Endothelial cell of umbilical vein (primary cell): ENCODE results near the gene CNTN5. TPM values are rescaled to one million over a fixed set of nuclear protein-coding genes. Genes with fewer than 3 reads are reported as not detected.

ENCODE experiments used
- BruUV-seq: library from RNA; stranded (reverse); fragments of 400-500 nt; replicated peaks from 2 replicates; lab custom pipeline; 2021; lab: Mats Ljungman, UMichigan
- CTCF ChIA-PET: fragments of 300-600, 350-600 bp; sonication (Branson Sonifier 250); formaldehyde crosslinking; loops from one replicate; lab custom pipeline; 2021; ENCODE audit warnings: antibody characterized with exemption, inconsistent platforms; lab: Charles Lee
- POLR2A ChIA-PET: fragments of 300-600, 350-600 bp; sonication (Branson Sonifier 250); formaldehyde crosslinking; loops from one replicate; lab custom pipeline; 2021; ENCODE audit warnings: antibody characterized with exemption, inconsistent platforms; lab: Charles Lee
- DNase-seq: peaks from one replicate; pipeline ENCODE4 v3.0.0-alpha.2; 2011; ENCODE audit warnings: low read depth, low spot score
- FAIRE-seq: peaks from 2 replicates; lab custom pipeline; 2011; peaks lifted over from hg19 to GRCh38; lab: Jason Lieb, UNC
- H2AFZ ChIP-seq: 2 replicates; pipeline ENCODE4 v1.6.0; 2012; ENCODE audit warnings: low read depth, low read length, control low read depth, inconsistent platforms
- H3K27ac ChIP-seq: 2 replicates; pipeline ENCODE4 v1.5.1; 2011; ENCODE audit warnings: low read depth, mild to moderate bottlenecking, control low read depth, low read length, moderate library complexity; ENCODE audit not compliant: insufficient read depth
- H3K27me3 ChIP-seq, 2 experiments: 2 replicates each; pipeline versions ENCODE4 v1.6.0 to v1.6.1; 2011; ENCODE audit warnings: low read length in 2 of 2, mixed read lengths in 1 of 2; ENCODE audit not compliant: control insufficient read depth in 2 of 2, insufficient read depth in 2 of 2
- H3K36me3 ChIP-seq, 2 experiments: 2 replicates in 1 of 2; 3 replicates in 1 of 2; pipeline ENCODE4 v1.5.1; 2011; ENCODE audit warnings: low read length in 2 of 2, mild to moderate bottlenecking in 1 of 2, moderate library complexity in 1 of 2; ENCODE audit not compliant: control insufficient read depth in 2 of 2, insufficient read depth in 2 of 2; ENCODE audit errors: extremely low read depth in 1 of 2
- H3K4me1 ChIP-seq: 3 replicates; pipeline ENCODE4 v1.5.1; 2011; ENCODE audit warnings: mild to moderate bottlenecking, low read length; ENCODE audit not compliant: control insufficient read depth, insufficient read depth; ENCODE audit errors: extremely low read depth
- H3K4me2 ChIP-seq: 2 replicates; pipeline ENCODE4 v1.6.1; 2011; ENCODE audit warnings: low read length, control low read depth, mixed read lengths; ENCODE audit not compliant: insufficient read depth
- H3K4me3 ChIP-seq, 3 experiments: fragments of 200-600 bp in 1 of 3; sonication (generic), shearing (Covaris generic) in 1 of 3; replicated peaks in 1 of 3; 2 replicates each; pipeline ENCODE4 v1.5.1; 2011 to 2016; ENCODE audit warnings: control low read depth in 3 of 3, low read length in 3 of 3, mild to moderate bottlenecking in 2 of 3, inconsistent platforms in 1 of 3, low read depth in 1 of 3, moderate library complexity in 1 of 3; ENCODE audit not compliant: insufficient read depth in 1 of 3
- H3K79me2 ChIP-seq: 2 replicates; pipeline ENCODE4 v1.6.0; 2012; ENCODE audit warnings: low read length, inconsistent platforms; ENCODE audit not compliant: control insufficient read depth, insufficient read depth
- H3K9ac ChIP-seq: replicated peaks from 2 replicates; pipeline ENCODE3; 2011; ENCODE audit warnings: low read length, control low read depth; ENCODE audit not compliant: insufficient read depth; ENCODE audit errors: extremely low read depth
- H3K9me1 ChIP-seq: replicated peaks from 3 replicates; pipeline ENCODE4 v1.6.0; 2011; ENCODE audit warnings: mild to moderate bottlenecking, low read length; ENCODE audit not compliant: control insufficient read depth, insufficient read depth; ENCODE audit errors: extremely low read depth
- H3K9me3 ChIP-seq: replicated peaks from 2 replicates; pipeline ENCODE4 v1.5.1; 2012; ENCODE audit warnings: low read length, inconsistent platforms; ENCODE audit not compliant: control insufficient read depth, insufficient read depth
- H4K20me1 ChIP-seq: replicated peaks from 2 replicates; pipeline ENCODE3; 2011; ENCODE audit warnings: mild to moderate bottlenecking, low read length; ENCODE audit not compliant: control insufficient read depth, insufficient read depth; ENCODE audit errors: extremely low read depth
- CTCF ChIP-seq, 2 donors: IDR thresholded peaks; 1 replicate in 1 of 2; 2 replicates in 1 of 2; pipeline ENCODE4 v1.5.1; 2011; ENCODE audit warnings: low read length in 2 of 2, mild to moderate bottlenecking in 2 of 2, moderate library complexity in 2 of 2, control low read depth in 1 of 2, inconsistent platforms in 1 of 2, low read depth in 1 of 2; ENCODE audit not compliant: insufficient read depth in 1 of 2; ENCODE audit errors: extremely low read depth in 1 of 2
- EZH2 ChIP-seq: IDR thresholded peaks from 2 replicates; pipeline ENCODE4 v1.6.1; 2012; ENCODE audit warnings: borderline replicate concordance, low read depth, mild to moderate bottlenecking, moderate library complexity, low read length, inconsistent platforms; ENCODE audit not compliant: severe bottlenecking
- FOS ChIP-seq: IDR thresholded peaks from 2 replicates; pipeline ENCODE4 v1.6.1; 2011; ENCODE audit warnings: mild to moderate bottlenecking, low read length, moderate library complexity, borderline replicate concordance; ENCODE audit not compliant: insufficient read depth
- GATA2 ChIP-seq: IDR thresholded peaks from 2 replicates; pipeline ENCODE4 v1.7.0; 2011; ENCODE audit warnings: low read depth, mild to moderate bottlenecking, moderate library complexity, mixed read lengths, low read length; ENCODE audit not compliant: insufficient read length, insufficient read depth
- JUN ChIP-seq: IDR thresholded peaks from 2 replicates; pipeline ENCODE4 v1.6.1; 2011; ENCODE audit warnings: borderline replicate concordance, low read depth; ENCODE audit not compliant: insufficient read length, insufficient read depth
- MAX ChIP-seq: IDR thresholded peaks from 2 replicates; pipeline ENCODE4 v1.6.1; 2011; ENCODE audit not compliant: insufficient read depth, insufficient read length
- MYC ChIP-seq: IDR thresholded peaks from one replicate; pipeline ENCODE4 v1.6.1; 2011; ENCODE audit warnings: mild to moderate bottlenecking, low read depth, low read length
- POLR2A ChIP-seq: IDR thresholded peaks from 2 replicates; pipeline ENCODE4 v1.6.1; 2012; ENCODE audit warnings: low read depth, mild to moderate bottlenecking, control low read depth, low read length
- POLR2AphosphoS5 ChIP-seq: IDR thresholded peaks from 2 replicates; pipeline ENCODE4 v1.6.1; 2012; ENCODE audit warnings: low read depth, mild to moderate bottlenecking, control low read depth, low read length, moderate library complexity; ENCODE audit not compliant: insufficient read depth
- dilution Hi-C: fragments of 300-500 bp; cut with MboI; formaldehyde crosslinking; loops from one replicate; pipeline ENCODE4 v1.15.0; 2019; ENCODE audit warnings: low sequenced_read_pairs; ENCODE audit not compliant: extremely low pct_ligation_motif_present
- intact Hi-C: fragments of 100-400 bp; cut with micrococcal nuclease; formaldehyde crosslinking; loops from one replicate; pipeline ENCODE4 v1.10.0; 2022
- polyA plus RNA-seq, 4 experiments: library from polyadenylated mRNA; depleted of rRNA in 3 of 4; stranded (reverse) in 3 of 4; unstranded in 1 of 4; fragments of >200 nt; gene quantifications; 2 replicates each; pipeline versions ENCODE4 v1.2.1 to v1.2.3, GENCODE V29; 2011 to 2012; ENCODE audit warnings: missing spikeins in 1 of 4
- total RNA-seq: library from RNA; stranded (reverse); gene quantifications from 2 replicates; pipeline ENCODE4 v1.2.3, GENCODE V29; 2021

CNTN5 gene
- total and polyA plus RNA-seq, 2 donors (not counting 3 experiments of a cell fraction or from before 2014, with no cell fraction given), result not detected

GRCh38 chr11:100315946-100316345 lies 1295.2 kb downstream of the CNTN5 start:
- DNase-seq, result no peak
- Histone ChIP-seq H3K27ac (no peak overlapping the region), H3K9me1 (no peaks in the 10 kb centered on the region), H2AFZ (no peak overlapping the region), H3K9ac (no peak overlapping the region), H3K4me2 (no peak overlapping the region), H3K79me2 (no peaks in the 10 kb centered on the region), H3K27me3 (no peaks in the 10 kb centered on the region), H3K9me3 (no peaks in the 10 kb centered on the region), H4K20me1 (no peaks in the 10 kb centered on the region), H3K4me1 (no peaks in the 10 kb centered on the region), H3K36me3 (no peaks in the 10 kb centered on the region), H3K4me3 (no peak overlapping the region)
- FAIRE-seq, result no peak
- TF ChIP-seq POLR2AphosphoS5 (no peak), GATA2 (no peak), EZH2 (no peak), FOS (no peak), MYC (no peak), MAX (no peak), CTCF (IDR thresholded peaks at IDR 0.05; ENCODE audit: extremely low read depth in 1 of 2, insufficient read depth in 1 of 2, low read depth in 1 of 2, low read length in 2 of 2) (no peak), JUN (no peak), POLR2A (no peak)
- POLR2A ChIA-PET, result no interaction called here
- CTCF ChIA-PET, result no interaction called here
- intact Hi-C loops (no loop called here), dilution Hi-C loops (no loop called here)
- BruUV-seq, result no TSS peak
